NCI-H187 treated with DMSO at 0.1 percent for 48 hours (cell line): ENCODE results near the gene TMTC2.

Experiments
- DNase-seq: peaks from one replicate; lab custom pipeline; 2025; lab: John Stamatoyannopoulos, UW

Gene TMTC2

GRCh38 chr12:82883394-82884355, 197.0 kb downstream of the TMTC2 start:
- DNase-seq: no peak

- no peak for DNase-seq
Measured at GRCh38 chr12:82886671-82887340, 200.1 kb downstream of the TMTC2 start.

- no peak for DNase-seq
Measured at GRCh38 chr12:82893896-82894295, 207.2 kb downstream of the TMTC2 start.

GRCh38 chr12:82896277-82896676, 209.6 kb downstream of the TMTC2 start:
- DNase-seq: no peak

- DNase-seq: no peak
Measured at GRCh38 chr12:82896979-82897378, 210.3 kb downstream of the TMTC2 start.

- DNase-seq: no peak
Measured at GRCh38 chr12:82898441-82898840, 211.7 kb downstream of the TMTC2 start.

- no peak for DNase-seq
Measured at GRCh38 chr12:82904219-82904790, 217.6 kb downstream of the TMTC2 start.

- no peak for DNase-seq
Measured at GRCh38 chr12:82910246-82910893, 223.7 kb downstream of the TMTC2 start.

GRCh38 chr12:82912406-82912805, 225.7 kb downstream of the TMTC2 start:
- DNase-seq: no peak

GRCh38 chr12:82919388-82920054, 232.8 kb downstream of the TMTC2 start:
- DNase-seq: no peak

- DNase-seq: no peak
Measured at GRCh38 chr12:82923935-82924334, 237.2 kb downstream of the TMTC2 start.

- no peak for DNase-seq
Measured at GRCh38 chr12:82926630-82927029, 239.9 kb downstream of the TMTC2 start.

GRCh38 chr12:82930301-82930700, 243.6 kb downstream of the TMTC2 start:
- no peak for DNase-seq

GRCh38 chr12:82931349-82932116, 244.8 kb downstream of the TMTC2 start:
- DNase-seq: no peak

- DNase-seq: no peak
Measured at GRCh38 chr12:82937151-82937550, 250.4 kb downstream of the TMTC2 start.

- DNase-seq: no peak
Measured at GRCh38 chr12:82942521-82942920, 255.8 kb downstream of the TMTC2 start.

GRCh38 chr12:82942991-82943401, 256.3 kb downstream of the TMTC2 start:
- no peak for DNase-seq

- DNase-seq: no peak
Measured at GRCh38 chr12:82948491-82948890, 261.8 kb downstream of the TMTC2 start.

GRCh38 chr12:82950356-82950755, 263.6 kb downstream of the TMTC2 start:
- DNase-seq: no peak

GRCh38 chr12:82952946-82953345, 266.2 kb downstream of the TMTC2 start:
- no peak for DNase-seq

GRCh38 chr12:82953397-82953796, 266.7 kb downstream of the TMTC2 start:
- no peak for DNase-seq
